CD14-positive monocyte (primary cell): ENCODE results near the gene MED4. TPM values are rescaled to one million over a fixed set of nuclear protein-coding genes. Genes with fewer than 3 reads are reported as not detected.

ENCODE experiments used
- DNase-seq, 3 donors: peaks; one replicate each; pipeline ENCODE4 v3.0.0-alpha.2; 2011 to 2022
- H2AFZ ChIP-seq: 2 replicates; pipeline ENCODE4 v1.6.0; 2012; ENCODE audit warnings: mild to moderate bottlenecking, low read depth, low read length, inconsistent platforms; ENCODE audit not compliant: insufficient read depth, poor library complexity, severe bottlenecking
- H3K27ac ChIP-seq, 2 donors: 1 replicate in 1 of 2; 2 replicates in 1 of 2; pipeline ENCODE4 v1.5.1; 2012 to 2013; ENCODE audit warnings: low read length in 2 of 2, control low read depth in 1 of 2, inconsistent platforms in 1 of 2, low read depth in 1 of 2, mild to moderate bottlenecking in 1 of 2
- H3K27me3 ChIP-seq, 2 donors: one replicate each; pipeline versions ENCODE4 v1.6.0 to v1.6.1; 2011 to 2013; ENCODE audit warnings: low read length in 2 of 2; ENCODE audit not compliant: control insufficient read depth in 2 of 2, insufficient read depth in 2 of 2
- H3K36me3 ChIP-seq, 2 donors: replicated peaks in 1 of 2; 1 replicate in 1 of 2; 2 replicates in 1 of 2; pipeline versions ENCODE4 v1.5.1 to v1.6.1; 2012 to 2013; ENCODE audit warnings: low read length in 2 of 2, control low read depth in 1 of 2, inconsistent platforms in 1 of 2, mild to moderate bottlenecking in 1 of 2; ENCODE audit not compliant: insufficient read depth in 2 of 2, control insufficient read depth in 1 of 2
- H3K4me1 ChIP-seq, 2 donors: 1 replicate in 1 of 2; 2 replicates in 1 of 2; pipeline versions ENCODE4 v1.5.1 to v1.6.1; 2012 to 2013; ENCODE audit warnings: low read length in 2 of 2, control low read depth in 1 of 2, inconsistent platforms in 1 of 2, mild to moderate bottlenecking in 1 of 2, moderate library complexity in 1 of 2; ENCODE audit not compliant: insufficient read depth in 2 of 2, control insufficient read depth in 1 of 2
- H3K4me2 ChIP-seq: replicated peaks from 2 replicates; pipeline ENCODE3; 2012; ENCODE audit warnings: low read length, moderate library complexity, mild to moderate bottlenecking; ENCODE audit not compliant: poor library complexity, severe bottlenecking; ENCODE audit errors: extremely low read depth
- H3K4me3 ChIP-seq, 3 experiments: fragments of 200-600 bp in 1 of 3; sonication (generic) in 1 of 3; replicated peaks in 1 of 3; 1 replicate in 2 of 3; 2 replicates in 1 of 3; pipeline ENCODE4 v1.5.1; 2011 to 2013; ENCODE audit warnings: low read length in 3 of 3, mild to moderate bottlenecking in 3 of 3, control low read depth in 2 of 3, low read depth in 2 of 3, inconsistent platforms in 1 of 3, moderate library complexity in 1 of 3
- H3K79me2 ChIP-seq: 2 replicates; pipeline ENCODE4 v1.6.0; 2012; ENCODE audit warnings: mild to moderate bottlenecking, control low read depth, inconsistent platforms, low read length, moderate library complexity; ENCODE audit not compliant: insufficient read depth
- H3K9ac ChIP-seq: 2 replicates; pipeline ENCODE4 v1.6.0; 2017; ENCODE audit warnings: low read length, mild to moderate bottlenecking; ENCODE audit not compliant: insufficient read depth, poor library complexity, severe bottlenecking
- H3K9me3 ChIP-seq, 2 donors: replicated peaks in 1 of 2; 1 replicate in 1 of 2; 2 replicates in 1 of 2; pipeline versions ENCODE4 v1.5.1 to v1.6.1; 2012 to 2013; ENCODE audit warnings: low read length in 2 of 2, control low read depth in 1 of 2; ENCODE audit not compliant: control insufficient read depth in 1 of 2, insufficient read depth in 1 of 2
- H4K20me1 ChIP-seq: 2 replicates; pipeline ENCODE4 v1.6.0; 2012; ENCODE audit warnings: mild to moderate bottlenecking, low read length, control low read depth, moderate library complexity; ENCODE audit not compliant: insufficient read depth
- H3K27ac Mint-ChIP-seq, 7 donors: one replicate each; pipeline ENCODE4 v1.8.0; 2020; ENCODE audit warnings: mild to moderate bottlenecking in 7 of 7, mixed read lengths in 7 of 7, moderate library complexity in 6 of 7, inconsistent platforms in 2 of 7
- H3K27me3 Mint-ChIP-seq, 3 donors: one replicate each; pipeline ENCODE4 v1.8.0; 2021 to 2022; ENCODE audit warnings: low read depth in 3 of 3, mild to moderate bottlenecking in 3 of 3, mixed read lengths in 3 of 3, moderate library complexity in 3 of 3, inconsistent platforms in 1 of 3
- H3K36me3 Mint-ChIP-seq, 2 donors: one replicate each; pipeline ENCODE4 v1.8.0; 2020; ENCODE audit warnings: mixed read lengths in 2 of 2, inconsistent platforms in 1 of 2, mild to moderate bottlenecking in 1 of 2
- H3K4me1 Mint-ChIP-seq: one replicate; pipeline ENCODE4 v1.8.0; 2020; ENCODE audit warnings: mild to moderate bottlenecking, mixed read lengths
- H3K4me3 Mint-ChIP-seq, 2 donors: one replicate each; pipeline ENCODE4 v1.8.0; 2020; ENCODE audit warnings: mild to moderate bottlenecking in 2 of 2, mixed read lengths in 2 of 2, moderate library complexity in 1 of 2
- H3K9me3 Mint-ChIP-seq, 7 donors: one replicate each; pipeline ENCODE4 v1.8.0; 2020 to 2022; ENCODE audit warnings: mixed read lengths in 7 of 7, mild to moderate bottlenecking in 6 of 7, moderate library complexity in 6 of 7, inconsistent platforms in 2 of 7
- CTCF ChIP-seq: fragments of 200-600 bp; IDR thresholded peaks from one replicate; pipeline ENCODE4 v1.8.0; 2022; ENCODE audit warnings: antibody characterized with exemption, mild to moderate bottlenecking
- WGBS: methylation state at CpG from one replicate; pipeline ENCODE4 v1.1.5; 2013; ENCODE audit warnings: missing lambda C conversion rate; ENCODE audit not compliant: insufficient coverage; 5-methylcytosine and 5-hydroxymethylcytosine counted together
- intact Hi-C, 2 donors: fragments of 100-400 bp; cut with micrococcal nuclease; formaldehyde crosslinking; loops; one replicate each; pipeline versions ENCODE4 v1.15.0 to v1.15.1; 2023
- polyA plus RNA-seq, 3 donors: library from polyadenylated mRNA; depleted of rRNA in 1 of 3; unstranded in 2 of 3; stranded (reverse) in 1 of 3; fragments of 300-500 nt in 2 of 3; fragments of >200 nt in 1 of 3; fragmentation: Illumina TruSeq in 2 of 3; gene quantifications; 1 replicate in 2 of 3; 2 replicates in 1 of 3; pipeline ENCODE4 v1.2.3, GENCODE V29; 2012 to 2021

The MED4 gene
- polyA plus RNA-seq, 3 donors = 28.4 to 53.8 (median 50.8) TPM

GRCh38 chr13:48070942-48071341, 24.0 kb downstream of the MED4 start:
- no peak overlapping the region for H3K27ac ChIP-seq
- H3K36me3 ChIP-seq = peaks cover 83 to 100% of the 10 kb centered on the region in 2 donors
- H3K4me2 ChIP-seq = no peak overlapping the region
- H3K27ac Mint-ChIP-seq = no peak overlapping the region
- H2AFZ ChIP-seq = no peak overlapping the region
- H3K27me3 ChIP-seq = no peaks in the 10 kb centered on the region
- H3K9ac ChIP-seq = no peak overlapping the region
- H4K20me1 ChIP-seq = no peaks in the 10 kb centered on the region
- DNase-seq = no peak
- no peaks in the 10 kb centered on the region for H3K79me2 ChIP-seq
- no CpG with 5 or more reads among the region's 5 CpGs for WGBS
- H3K9me3 ChIP-seq = peaks cover 40 to 72% of the 10 kb centered on the region in 2 donors
- H3K27me3 Mint-ChIP-seq = no peaks in the 10 kb centered on the region
- H3K9me3 Mint-ChIP-seq = peaks cover 42 to 72% (median 63%) of the 10 kb centered on the region in 7 donors
- H3K36me3 Mint-ChIP-seq = peaks cover 90 to 98% of the 10 kb centered on the region in 2 donors
- intact Hi-C loops = no loop called here
- H3K4me3 ChIP-seq = peak overlapping the region in 1 of 3 experiments; percentile 9
- no peaks in the 10 kb centered on the region for H3K4me1 Mint-ChIP-seq
- H3K4me3 Mint-ChIP-seq = no peak overlapping the region
- H3K4me1 ChIP-seq = no peaks in the 10 kb centered on the region
- no peak for TF ChIP-seq CTCF

GRCh38 chr13:48069573-48069972, 25.3 kb downstream of the MED4 start:
- Mint-ChIP-seq H3K4me1 (no peaks in the 10 kb centered on the region), H3K27ac (no peak overlapping the region), H3K27me3 (no peaks in the 10 kb centered on the region), H3K36me3 (peaks cover 79 to 90% of the 10 kb centered on the region in 2 donors), H3K9me3 (peaks cover 42 to 68% (median 61%) of the 10 kb centered on the region in 7 donors), H3K4me3 (no peak overlapping the region)
- intact Hi-C loops = no loop called here
- Histone ChIP-seq H4K20me1 (no peaks in the 10 kb centered on the region), H3K79me2 (no peaks in the 10 kb centered on the region), H3K4me2 (no peak overlapping the region), H3K9me3 (peaks cover 37 to 63% of the 10 kb centered on the region in 2 donors), H3K27ac (no peak overlapping the region), H3K9ac (no peak overlapping the region), H3K36me3 (peaks cover 72 to 100% of the 10 kb centered on the region in 2 donors), H3K27me3 (no peaks in the 10 kb centered on the region), H3K4me3 (no peak overlapping the region), H3K4me1 (no peaks in the 10 kb centered on the region), H2AFZ (no peak overlapping the region)
- no peak for DNase-seq
- TF ChIP-seq CTCF = no peak
- WGBS = no CpG with 5 or more reads among the region's 1 CpG
